DOHH2 (cell line): ENCODE measurements around the gene LRFN4.

Experiments
- H3F3A ChIP-seq: fragments of 200-600 bp; sonication (generic), shearing (Covaris generic); 2 replicates; pipeline ENCODE4 v1.6.0; 2016; ENCODE audit warnings: antibody characterized with exemption, mild to moderate bottlenecking; ENCODE audit not compliant: control insufficient read depth, insufficient read depth
- H3K27ac ChIP-seq: fragments of 200-600 bp; sonication (generic); 2 replicates; pipeline ENCODE4 v1.5.1; 2014; ENCODE audit warnings: low read depth, mild to moderate bottlenecking, low read length, moderate library complexity
- H3K27me3 ChIP-seq: fragments of 200-600 bp; sonication (generic); 2 replicates; pipeline ENCODE4 v1.6.1; 2014; ENCODE audit warnings: mild to moderate bottlenecking, low read length, mixed read lengths; ENCODE audit not compliant: control insufficient read depth
- H3K36me3 ChIP-seq: fragments of 200-600 bp; sonication (generic); 2 replicates; pipeline ENCODE4 v1.6.1; 2014; ENCODE audit warnings: mild to moderate bottlenecking, low read length, moderate library complexity, mixed read lengths; ENCODE audit not compliant: control insufficient read depth
- H3K4me1 ChIP-seq: fragments of 200-600 bp; sonication (generic); 2 replicates; pipeline ENCODE4 v1.6.1; 2014; ENCODE audit warnings: mild to moderate bottlenecking, low read length, mixed read lengths; ENCODE audit not compliant: control insufficient read depth
- H3K4me2 ChIP-seq: fragments of 200-600 bp; sonication (generic); 2 replicates; pipeline ENCODE4 v1.6.0; 2014; ENCODE audit warnings: mild to moderate bottlenecking, low read length, moderate library complexity
- H3K4me3 ChIP-seq: fragments of 200-600 bp; sonication (generic); 2 replicates; pipeline ENCODE4 v1.5.1; 2014; ENCODE audit warnings: mild to moderate bottlenecking, low read length, mixed read lengths
- H3K79me2 ChIP-seq: fragments of 200-600 bp; sonication (generic); 2 replicates; pipeline ENCODE4 v1.6.1; 2014; ENCODE audit warnings: mild to moderate bottlenecking, low read length, mixed read lengths; ENCODE audit not compliant: control insufficient read depth
- H3K9me2 ChIP-seq: fragments of 200-600 bp; sonication (generic); replicated peaks from 2 replicates; pipeline ENCODE4 v1.6.1; 2014; ENCODE audit warnings: mild to moderate bottlenecking, low read length, mixed read lengths; ENCODE audit not compliant: control insufficient read depth
- H3K9me3 ChIP-seq: fragments of 200-600 bp; sonication (generic); 2 replicates; pipeline ENCODE4 v1.6.1; 2014; ENCODE audit warnings: antibody characterized with exemption, low read length, mixed read lengths; ENCODE audit not compliant: control insufficient read depth, insufficient read depth
- H4K20me1 ChIP-seq: fragments of 200-600 bp; sonication (generic); 2 replicates; pipeline ENCODE4 v1.6.0; 2014; ENCODE audit warnings: low read depth, mild to moderate bottlenecking, antibody characterized with exemption, low read length, moderate library complexity; ENCODE audit not compliant: control insufficient read depth, insufficient read depth
- EZH2phosphoT487 ChIP-seq: fragments of 200-600 bp; sonication (generic); IDR thresholded peaks from 2 replicates; pipeline ENCODE4 v1.6.1; 2017; ENCODE audit warnings: borderline replicate concordance, mild to moderate bottlenecking, antibody characterized with exemption, low read length, moderate library complexity, mixed read lengths
- TF ChIP-seq, protein P1 (sequence below): fragments of 200-600 bp; sonication (generic); IDR thresholded peaks from one replicate; pipeline ENCODE4 v1.5.1; 2014; ENCODE audit warnings: antibody characterized with exemption, mild to moderate bottlenecking, low read depth, low read length; ENCODE audit not compliant: poor library complexity, severe bottlenecking

LRFN4 gene

GRCh38 chr11:66842896-66843775, 13.7 kb upstream of the LRFN4 start, which contains the start of gene RCE1:
TSS of gene RCE1 (plus strand) at chr11:66843441. CDS start at chr11:66843456, 15 bp downstream.
- Histone ChIP-seq H3K9me2 (no peaks in the 10 kb centered on the region), H3K36me3 (peaks cover 70% of the 10 kb centered on the region), H3K4me1 (peaks cover 34% of the 10 kb centered on the region), H3K27me3 (no peaks in the 10 kb centered on the region), H3F3A (peaks cover 12% of the 10 kb centered on the region; the same call in 1 of the 2 replicates), H3K79me2 (peaks cover 67% of the 10 kb centered on the region), H3K27ac (peak within 1 kb of the TSS; percentile 80), H3K4me3 (peak within 1 kb of the TSS; percentile 80), H3K4me2 (peak within 1 kb of the TSS; percentile 95), H4K20me1 (peaks cover 2% of the 10 kb centered on the region; the same call in 1 of the 2 replicates), H3K9me3 (no peaks in the 10 kb centered on the region)
- TF ChIP-seq EZH2phosphoT487: no peak
- TF ChIP-seq, protein P1, sequence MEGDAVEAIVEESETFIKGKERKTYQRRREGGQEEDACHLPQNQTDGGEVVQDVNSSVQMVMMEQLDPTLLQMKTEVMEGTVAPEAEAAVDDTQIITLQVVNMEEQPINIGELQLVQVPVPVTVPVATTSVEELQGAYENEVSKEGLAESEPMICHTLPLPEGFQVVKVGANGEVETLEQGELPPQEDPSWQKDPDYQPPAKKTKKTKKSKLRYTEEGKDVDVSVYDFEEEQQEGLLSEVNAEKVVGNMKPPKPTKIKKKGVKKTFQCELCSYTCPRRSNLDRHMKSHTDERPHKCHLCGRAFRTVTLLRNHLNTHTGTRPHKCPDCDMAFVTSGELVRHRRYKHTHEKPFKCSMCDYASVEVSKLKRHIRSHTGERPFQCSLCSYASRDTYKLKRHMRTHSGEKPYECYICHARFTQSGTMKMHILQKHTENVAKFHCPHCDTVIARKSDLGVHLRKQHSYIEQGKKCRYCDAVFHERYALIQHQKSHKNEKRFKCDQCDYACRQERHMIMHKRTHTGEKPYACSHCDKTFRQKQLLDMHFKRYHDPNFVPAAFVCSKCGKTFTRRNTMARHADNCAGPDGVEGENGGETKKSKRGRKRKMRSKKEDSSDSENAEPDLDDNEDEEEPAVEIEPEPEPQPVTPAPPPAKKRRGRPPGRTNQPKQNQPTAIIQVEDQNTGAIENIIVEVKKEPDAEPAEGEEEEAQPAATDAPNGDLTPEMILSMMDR: no peak

DNA sequence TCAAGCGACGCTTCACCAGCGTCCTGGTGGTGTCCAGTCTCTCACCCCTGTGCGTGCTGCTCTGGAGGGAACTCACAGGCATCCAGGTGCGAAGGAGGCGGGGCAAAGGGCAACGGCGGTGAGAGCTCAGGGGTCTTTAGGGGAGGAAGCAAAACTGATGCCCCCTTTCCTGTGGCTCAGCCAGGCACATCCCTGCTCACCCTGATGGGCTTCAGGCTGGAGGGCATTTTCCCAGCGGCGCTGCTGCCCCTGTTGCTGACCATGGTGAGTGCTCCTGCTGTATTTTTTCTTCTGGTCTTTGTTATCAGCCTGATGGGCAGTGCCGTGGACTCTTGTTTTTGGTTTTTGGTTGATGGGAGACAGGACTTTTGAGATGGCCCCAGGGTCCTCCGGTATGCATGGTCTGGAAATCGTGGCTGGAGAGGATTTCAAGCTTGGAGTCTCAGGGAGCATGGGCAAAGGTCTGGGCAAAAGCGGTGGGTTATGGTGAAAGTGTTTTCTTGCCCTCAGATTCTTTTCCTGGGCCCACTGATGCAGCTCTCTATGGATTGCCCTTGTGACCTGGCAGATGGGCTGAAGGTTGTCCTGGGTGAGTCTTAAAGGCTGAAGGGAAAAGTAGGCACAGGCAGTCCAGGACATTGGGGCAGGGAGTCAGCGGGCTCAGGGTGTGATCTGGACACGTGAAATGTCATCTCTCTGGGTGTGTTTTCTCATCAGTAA, 12.9 kb upstream of the LRFN4 start:
- Histone ChIP-seq H3K27ac (peak overlapping the region; percentile 80), H4K20me1 (peaks cover 2% of the 10 kb centered on the region; the same call in 1 of the 2 replicates), H3K4me3 (peak overlapping the region; percentile 80), H3K9me2 (no peaks in the 10 kb centered on the region), H3K79me2 (peaks cover 65% of the 10 kb centered on the region), H3K4me1 (peaks cover 34% of the 10 kb centered on the region), H3K9me3 (no peaks in the 10 kb centered on the region), H3K4me2 (peak overlapping the region; percentile 95), H3K36me3 (peaks cover 68% of the 10 kb centered on the region), H3K27me3 (no peaks in the 10 kb centered on the region), H3F3A (peaks cover 12% of the 10 kb centered on the region; the same call in 1 of the 2 replicates)
- TF ChIP-seq, protein P1: no peak
- TF ChIP-seq EZH2phosphoT487: no peak

GRCh38 chr11:66844496-66845142, 12.2 kb upstream of the LRFN4 start:
- peaks cover 8% of the 10 kb centered on the region; the same call in 1 of the 2 replicates for H3F3A ChIP-seq
- peak overlapping the region; percentile 80 for H3K4me3 ChIP-seq
- no peak overlapping the region for H3K27ac ChIP-seq
- H3K9me3 ChIP-seq: no peaks in the 10 kb centered on the region
- peak overlapping the region; percentile 95 for H3K4me2 ChIP-seq
- H4K20me1 ChIP-seq: peaks cover 2% of the 10 kb centered on the region; the same call in 1 of the 2 replicates
- H3K9me2 ChIP-seq: no peaks in the 10 kb centered on the region
- H3K79me2 ChIP-seq: peaks cover 58% of the 10 kb centered on the region
- no peaks in the 10 kb centered on the region for H3K27me3 ChIP-seq
- peaks cover 61% of the 10 kb centered on the region for H3K36me3 ChIP-seq
- H3K4me1 ChIP-seq: peaks cover 34% of the 10 kb centered on the region
- TF ChIP-seq, protein P1: no peak
- TF ChIP-seq EZH2phosphoT487: no peak
